Thyroid gland (tissue), 4 donors: ENCODE results near the gene KCNG2. TPM values are rescaled to one million over a fixed set of nuclear protein-coding genes. Genes with fewer than 3 reads are reported as not detected.

Experiments
- DNase-seq, 2 donors: peaks; one replicate each; pipeline ENCODE4 v3.0.0-alpha.2; 2019
- H3K27ac ChIP-seq, 3 donors: fragments of 200-600 bp; sonication (generic); 1 replicate in 2 of 3; 2 replicates in 1 of 3; pipeline ENCODE4 v1.5.1; 2016 to 2019; ENCODE audit warnings: mild to moderate bottlenecking in 1 of 3, moderate library complexity in 1 of 3
- H3K27me3 ChIP-seq: fragments of 200-600 bp; sonication (generic); one replicate; pipeline ENCODE4 v1.5.1; 2019
- H3K36me3 ChIP-seq, 2 donors: fragments of 200-600 bp; sonication (generic); one replicate each; pipeline ENCODE4 v1.5.1; 2016 to 2019
- H3K4me1 ChIP-seq, 2 donors: fragments of 200-600 bp; sonication (generic); one replicate each; pipeline ENCODE4 v1.5.1; 2017 to 2019
- H3K4me3 ChIP-seq, 3 donors: fragments of 200-600 bp; sonication (generic); replicated peaks in 1 of 3; 1 replicate in 2 of 3; 2 replicates in 1 of 3; pipeline ENCODE4 v1.5.1; 2016; ENCODE audit warnings: mild to moderate bottlenecking in 1 of 3
- H3K9me3 ChIP-seq: fragments of 200-600 bp; sonication (generic); one replicate; pipeline ENCODE4 v1.5.1; 2017
- CTCF ChIP-seq, 6 experiments: fragments of 200-600 bp in 3 of 6; fragments of 450-650 bp in 3 of 6; sonication (generic) in 3 of 6; IDR thresholded peaks; one replicate each; pipeline ENCODE4 v1.5.1; 2016 to 2019; ENCODE audit warnings: antibody characterized with exemption in 6 of 6, mild to moderate bottlenecking in 2 of 6, inconsistent platforms in 1 of 6, moderate library complexity in 1 of 6
- POLR2A ChIP-seq, 2 donors: fragments of 450-650 bp; IDR thresholded peaks; one replicate each; pipeline ENCODE4 v1.6.1; 2017; ENCODE audit warnings: antibody characterized with exemption in 2 of 2, mild to moderate bottlenecking in 2 of 2, moderate library complexity in 1 of 2
- WGBS, 2 donors: methylation state at CpG; one replicate each; pipeline ENCODE4 v1.1.5; 2017; 5-methylcytosine and 5-hydroxymethylcytosine counted together
- intact Hi-C: fragments of 100-400 bp; cut with DNase I; formaldehyde crosslinking; loops from one replicate; pipeline ENCODE4 v1.15.1; 2023
- total RNA-seq, 4 donors: library from RNA; depleted of rRNA; stranded (reverse); fragments of >200 nt; gene quantifications; one replicate each; pipeline ENCODE4 v1.2.3, GENCODE V29; 2016

KCNG2 gene
- total RNA-seq, 4 donors from 2014 or later: 0.22 TPM; not detected in 3

DNA sequence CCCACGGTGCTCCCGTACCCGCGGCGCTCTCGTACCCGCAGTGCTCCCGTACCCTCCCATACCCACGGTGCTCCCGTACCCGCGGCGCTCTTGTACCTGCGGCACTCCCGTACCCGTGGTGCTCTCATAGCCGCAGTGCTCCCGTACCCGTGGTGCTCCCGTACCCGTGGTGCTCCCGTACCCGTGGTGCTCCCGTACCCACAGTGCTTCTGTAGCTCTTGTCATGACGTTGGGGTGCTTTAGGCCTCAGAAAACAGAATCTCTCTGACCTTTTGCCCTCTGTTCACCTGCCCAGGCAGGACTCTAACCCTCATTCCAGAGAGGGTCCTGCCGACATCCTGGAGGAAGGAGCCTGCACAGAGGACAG lies 118.4 kb downstream of the KCNG2 start:
- 69 to 77% methylated on average over 23 to 26 of the region's 26 CpGs for WGBS, 2 donors
- H3K9me3 ChIP-seq: no peaks in the 10 kb centered on the region
- no peaks in the 10 kb centered on the region for H3K27me3 ChIP-seq
- TF ChIP-seq CTCF (IDR thresholded peaks at IDR 0.05) (no peak), POLR2A (IDR thresholded peaks at IDR 0.05) (no peak)
- intact Hi-C loops: no loop called here
- H3K4me3 ChIP-seq: no peak overlapping the region
- no peaks in the 10 kb centered on the region for H3K4me1 ChIP-seq
- no peak overlapping the region for H3K27ac ChIP-seq
- H3K36me3 ChIP-seq: peaks cover 23 to 47% of the 10 kb centered on the region in 2 donors
- no peak for DNase-seq

- H3K27me3 ChIP-seq: no peaks in the 10 kb centered on the region
- peaks cover 23 to 47% of the 10 kb centered on the region in 2 donors for H3K36me3 ChIP-seq
- 94 to 99% methylated on average over 19 to 24 of the region's 24 CpGs for WGBS, 2 donors
- H3K9me3 ChIP-seq: no peaks in the 10 kb centered on the region
- H3K4me1 ChIP-seq: no peaks in the 10 kb centered on the region
- H3K27ac ChIP-seq: no peak overlapping the region
- no peak for DNase-seq
- TF ChIP-seq CTCF (IDR thresholded peaks at IDR 0.05) (no peak), POLR2A (IDR thresholded peaks at IDR 0.05) (no peak)
- no peak overlapping the region for H3K4me3 ChIP-seq
- intact Hi-C loops: no loop called here
These were observed 118.9 kb downstream of the KCNG2 start for GRCh38 chr18:79916546-79917168.

GRCh38 chr18:79917169-79917852 lies 119.6 kb downstream of the KCNG2 start:
- Histone ChIP-seq H3K27ac (no peak overlapping the region), H3K27me3 (no peaks in the 10 kb centered on the region), H3K4me3 (no peak overlapping the region), H3K36me3 (peaks cover 23 to 47% of the 10 kb centered on the region in 2 donors), H3K4me1 (no peaks in the 10 kb centered on the region), H3K9me3 (no peaks in the 10 kb centered on the region)
- no peak for DNase-seq
- 95 to 97% methylated on average over 9 to 15 of the region's 28 CpGs for WGBS, 2 donors
- intact Hi-C loops: no loop called here
- TF ChIP-seq POLR2A (IDR thresholded peaks at IDR 0.05): no peak
- no peak for TF ChIP-seq CTCF (IDR thresholded peaks at IDR 0.05)

GRCh38 chr18:79917853-79918614 lies 120.3 kb downstream of the KCNG2 start:
- intact Hi-C loops: no loop called here
- H3K36me3 ChIP-seq: peaks cover 23 to 43% of the 10 kb centered on the region in 2 donors
- no peak overlapping the region for H3K27ac ChIP-seq
- H3K4me3 ChIP-seq: no peak overlapping the region
- 94 to 95% methylated on average over 22 to 25 of the region's 25 CpGs for WGBS, 2 donors
- peaks cover 0 to 5% of the 10 kb centered on the region in 2 donors for H3K4me1 ChIP-seq
- H3K9me3 ChIP-seq: no peaks in the 10 kb centered on the region
- H3K27me3 ChIP-seq: no peaks in the 10 kb centered on the region
- TF ChIP-seq POLR2A (IDR thresholded peaks at IDR 0.05) (no peak), CTCF (IDR thresholded peaks at IDR 0.05) (no peak)
- no peak for DNase-seq

DNA sequence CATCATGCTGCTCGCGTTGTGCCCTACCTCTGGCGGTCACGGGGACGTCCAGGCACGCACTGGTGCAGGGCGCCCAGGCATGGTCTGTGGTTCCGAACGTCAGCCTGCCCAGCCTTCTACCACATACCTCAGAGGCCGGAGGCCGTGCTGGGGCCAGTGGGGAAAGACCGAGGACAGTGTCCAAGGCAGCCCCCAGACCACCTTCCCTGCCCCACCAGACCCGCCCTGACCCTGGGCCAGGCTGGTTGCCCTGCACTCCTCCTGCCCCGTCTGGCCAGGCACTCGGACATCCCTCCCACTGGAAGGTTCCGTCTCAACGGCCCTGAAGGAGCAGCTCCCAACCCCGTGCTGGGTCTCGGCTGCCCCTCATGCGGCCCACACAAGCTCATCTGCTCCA lies 120.9 kb downstream of the KCNG2 start:
- Histone ChIP-seq H3K27me3 (no peaks in the 10 kb centered on the region), H3K4me3 (no peak overlapping the region), H3K4me1 (peaks cover 0 to 10% of the 10 kb centered on the region in 2 donors), H3K36me3 (peaks cover 23 to 39% of the 10 kb centered on the region in 2 donors), H3K27ac (no peak overlapping the region), H3K9me3 (no peaks in the 10 kb centered on the region)
- intact Hi-C loops: no loop called here
- TF ChIP-seq POLR2A (IDR thresholded peaks at IDR 0.05) (no peak), CTCF (IDR thresholded peaks at IDR 0.05) (no peak)
- DNase-seq: no peak
- 95 to 98% methylated on average over 9 to 17 of the region's 20 CpGs for WGBS, 2 donors
